AG09319 (cell line): ENCODE data around the gene TNFRSF13B.

Experiments used
- DNase-seq: peaks from one replicate; pipeline ENCODE4 v3.0.0-alpha.2; 2010; ENCODE audit warnings: low read depth; ENCODE audit errors: extremely low read depth
- CTCF ChIP-seq: IDR thresholded peaks from 2 replicates; pipeline ENCODE4 v1.5.1; 2011; ENCODE audit warnings: low read depth, mild to moderate bottlenecking, inconsistent platforms, low read length, moderate library complexity

The TNFRSF13B gene

GRCh38 chr17:16971458-16972338, at the start of gene TNFRSF13B:
Gene TNFRSF13B, minus strand, starts transcription at chr17:16972118. Its CDS starts 43 bp downstream, at chr17:16972075.
- DNase-seq, result no peak
- TF ChIP-seq CTCF, result no peak

- TF ChIP-seq CTCF, result no peak
- DNase-seq, result no peak
Measured at GRCh38 chr17:17021194-17021863, 49.4 kb upstream of the TNFRSF13B start.

- no peak for TF ChIP-seq CTCF
- DNase-seq, result no peak
Measured at GRCh38 chr17:17020821-17021193, 48.9 kb upstream of the TNFRSF13B start.

- TF ChIP-seq CTCF, result no peak
- DNase-seq, result no peak
Measured at GRCh38 chr17:17019891-17020456, 48.1 kb upstream of the TNFRSF13B start.

GRCh38 chr17:17019430-17019762, 47.5 kb upstream of the TNFRSF13B start:
- no peak for DNase-seq
- no peak for TF ChIP-seq CTCF

GRCh38 chr17:17018612-17019429, 46.9 kb upstream of the TNFRSF13B start:
- DNase-seq, result no peak
- no peak for TF ChIP-seq CTCF

- no peak for TF ChIP-seq CTCF
- no peak for DNase-seq
Measured at GRCh38 chr17:17018021-17018441, 46.1 kb upstream of the TNFRSF13B start.
